GM23338 (cell line): ENCODE results near the gene MIB2. TPM values are rescaled to one million over a fixed set of nuclear protein-coding genes. Genes with fewer than 3 reads are reported as not detected.

Experiments used
- ATAC-seq: fragments of 200-7000 bp; cut with Tn5 transposase; 3 replicates; pipeline ENCODE4 v1.9.1; 2020
- DNase-seq: peaks from one replicate; pipeline ENCODE4 v3.0.0-alpha.2; 2015; ENCODE audit warnings: low spot score
- H2AFZ ChIP-seq: fragments of 200-600 bp; sonication (generic); 2 replicates; pipeline ENCODE4 v1.8.0; 2016; ENCODE audit warnings: antibody characterized with exemption, mild to moderate bottlenecking, moderate library complexity
- H3F3A ChIP-seq: fragments of 200-600 bp; sonication (generic); replicated peaks from 2 replicates; pipeline ENCODE4 v1.8.0; 2017; ENCODE audit warnings: antibody characterized with exemption, mixed run types, low read depth
- H3K27ac ChIP-seq: fragments of 200-600 bp; sonication (generic); 2 replicates; pipeline ENCODE4 v1.6.1; 2016; ENCODE audit warnings: low read depth
- H3K27me3 ChIP-seq: fragments of 200-600 bp; sonication (generic); 2 replicates; pipeline ENCODE4 v1.8.0; 2016; ENCODE audit warnings: mild to moderate bottlenecking, mixed run types, moderate library complexity; ENCODE audit not compliant: insufficient read depth
- H3K36me3 ChIP-seq: fragments of 200-600 bp; sonication (generic); 2 replicates; pipeline ENCODE4 v1.8.0; 2016; ENCODE audit warnings: mild to moderate bottlenecking; ENCODE audit not compliant: insufficient read depth
- H3K4me1 ChIP-seq: fragments of 200-600 bp; sonication (generic); 2 replicates; pipeline ENCODE4 v1.8.0; 2016; ENCODE audit warnings: mild to moderate bottlenecking, moderate library complexity; ENCODE audit not compliant: insufficient read depth
- H3K4me2 ChIP-seq: fragments of 200-600 bp; sonication (generic); 2 replicates; pipeline ENCODE4 v1.7.1; 2017; ENCODE audit warnings: mixed run types
- H3K4me3 ChIP-seq: fragments of 200-600 bp; sonication (generic); 2 replicates; pipeline ENCODE4 v1.6.1; 2016; ENCODE audit warnings: mixed run types
- H3K79me2 ChIP-seq: fragments of 200-600 bp; sonication (generic); replicated peaks from 2 replicates; pipeline ENCODE4 v1.8.0; 2017; ENCODE audit warnings: mild to moderate bottlenecking; ENCODE audit not compliant: insufficient read depth
- H3K9me2 ChIP-seq: fragments of 200-600 bp; sonication (generic); 2 replicates; pipeline ENCODE4 v1.8.0; 2017; ENCODE audit not compliant: insufficient read depth
- H4K20me1 ChIP-seq: fragments of 200-600 bp; sonication (generic); replicated peaks from 2 replicates; pipeline ENCODE4 v1.8.0; 2017; ENCODE audit warnings: mild to moderate bottlenecking; ENCODE audit not compliant: insufficient read depth
- H3K27ac Mint-ChIP-seq: 2 replicates; pipeline ENCODE4 v1.8.0; 2020; ENCODE audit warnings: inconsistent platforms, mild to moderate bottlenecking, moderate library complexity, mixed read lengths
- H3K27me3 Mint-ChIP-seq: 3 replicates; pipeline ENCODE4 v1.8.0; 2022; ENCODE audit warnings: low read depth, mild to moderate bottlenecking, moderate library complexity, mixed read lengths, inconsistent platforms; ENCODE audit not compliant: insufficient read depth, poor library complexity
- H3K36me3 Mint-ChIP-seq: 3 replicates; pipeline ENCODE4 v1.8.0; 2021; ENCODE audit warnings: low read depth, mild to moderate bottlenecking, inconsistent platforms, moderate library complexity, mixed read lengths
- H3K4me1 Mint-ChIP-seq: 3 replicates; pipeline ENCODE4 v1.8.0; 2020; ENCODE audit warnings: mild to moderate bottlenecking, inconsistent platforms, mixed read lengths
- H3K4me3 Mint-ChIP-seq: 3 replicates; pipeline ENCODE4 v1.8.0; 2021; ENCODE audit warnings: moderate library complexity, mild to moderate bottlenecking, inconsistent platforms, mixed read lengths
- H3K9me3 Mint-ChIP-seq: 3 replicates; pipeline ENCODE4 v1.8.0; 2020; ENCODE audit warnings: moderate library complexity, mild to moderate bottlenecking, inconsistent platforms, mixed read lengths
- CTCF ChIP-seq, 2 experiments: fragments of 200-600 bp in 1 of 2; sonication (generic) in 1 of 2; conservative IDR thresholded peaks; 2 replicates each; pipeline versions ENCODE4 v1.5.1 to v1.6.1; 2016 to 2017; ENCODE audit warnings: antibody characterized with exemption in 2 of 2, low read depth in 2 of 2, mild to moderate bottlenecking in 2 of 2, moderate library complexity in 1 of 2
- JUNB ChIP-seq: IDR thresholded peaks from one replicate; pipeline ENCODE4 v1.6.1; 2016; ENCODE audit warnings: antibody characterized with exemption; ENCODE audit not compliant: unreplicated experiment
- NANOG ChIP-seq: IDR thresholded peaks from 2 replicates; pipeline ENCODE4 v1.6.1; 2016; ENCODE audit warnings: antibody characterized with exemption, borderline replicate concordance
- REST ChIP-seq: IDR thresholded peaks from one replicate; pipeline ENCODE4 v1.6.1; 2018; ENCODE audit warnings: antibody characterized with exemption; ENCODE audit not compliant: unreplicated experiment
- polyA plus RNA-seq: library from polyadenylated mRNA; unstranded; fragments of >200 nt; fragmentation: Nextera tagmentation; extraction: Ambion mirVana; gene quantifications from 2 replicates; pipeline ENCODE4 v1.2.1, GENCODE V29; 2016
- total RNA-seq: library from RNA; depleted of rRNA; stranded (reverse); fragments of >200 nt; shearing (Covaris generic); gene quantifications from 2 replicates; pipeline ENCODE4 v1.2.3, GENCODE V29; 2014

Gene MIB2
- total and polyA plus RNA-seq, 2 experiments from 2014 or later: 82.6 to 104 TPM

GRCh38 chr1:1599935-1600860, 15.1 kb upstream of the MIB2 start, which contains the start of gene FNDC10:
Gene FNDC10 (minus strand): TSS chr1:1600135. CDS start chr1:1600015, 120 bp downstream.
- H3K4me1 Mint-ChIP-seq: peaks cover 11% of the 10 kb centered on the region; the same call in 2 of the 3 replicates
- Histone ChIP-seq H2AFZ (peak within 1 kb of the TSS; percentile 87; the same call in 1 of the 2 replicates), H3K27me3 (peaks cover 34% of the 10 kb centered on the region), H3K9me2 (no peaks in the 10 kb centered on the region), H3K79me2 (no peaks in the 10 kb centered on the region), H3K27ac (no peak within 1 kb of the TSS), H3K4me2 (peak within 1 kb of the TSS; percentile 80), H4K20me1 (no peaks in the 10 kb centered on the region), H3K4me3 (peak within 1 kb of the TSS; percentile 64), H3K4me1 (no peaks in the 10 kb centered on the region; the same call in 1 of the 2 replicates), H3K36me3 (no peaks in the 10 kb centered on the region), H3F3A (peaks cover 5% of the 10 kb centered on the region; the same call in 1 of the 2 replicates)
- H3K4me3 Mint-ChIP-seq: peak within 1 kb of the TSS; percentile 78
- peaks cover 48% of the 10 kb centered on the region for H3K27me3 Mint-ChIP-seq
- H3K27ac Mint-ChIP-seq: no peak within 1 kb of the TSS
- ATAC-seq (peak; percentile 33), DNase-seq (peak; percentile 69)
- H3K36me3 Mint-ChIP-seq: no peaks in the 10 kb centered on the region
- TF ChIP-seq NANOG (no peak), REST (peak; percentile 66), CTCF (conservative IDR thresholded peaks at IDR 0.05; ENCODE audit: low read depth in 2 of 2) (no peak)
- no peaks in the 10 kb centered on the region for H3K9me3 Mint-ChIP-seq

GRCh38 chr1:1600861-1601563, 14.3 kb upstream of the MIB2 start:
- peaks cover 34% of the 10 kb centered on the region for H3K27me3 ChIP-seq
- peak overlapping the region; percentile 80 for H3K4me2 ChIP-seq
- H3K27ac Mint-ChIP-seq: no peak overlapping the region
- peak overlapping the region; percentile 64 for H3K4me3 Mint-ChIP-seq
- peak overlapping the region; percentile 86; the same call in 1 of the 2 replicates for H2AFZ ChIP-seq
- no peaks in the 10 kb centered on the region for H3K9me2 ChIP-seq
- peaks cover 5% of the 10 kb centered on the region; the same call in 1 of the 2 replicates for H3F3A ChIP-seq
- no peak for TF ChIP-seq JUNB
- DNase-seq (no peak), ATAC-seq (no peak)
- peaks cover 11% of the 10 kb centered on the region; the same call in 2 of the 3 replicates for H3K4me1 Mint-ChIP-seq
- H3K79me2 ChIP-seq: no peaks in the 10 kb centered on the region
- no peaks in the 10 kb centered on the region for H3K36me3 Mint-ChIP-seq
- H4K20me1 ChIP-seq: no peaks in the 10 kb centered on the region
- H3K36me3 ChIP-seq: no peaks in the 10 kb centered on the region
- peak overlapping the region; percentile 64; the same call in 1 of the 2 replicates for H3K4me3 ChIP-seq
- no peak overlapping the region for H3K27ac ChIP-seq
- peaks cover 48% of the 10 kb centered on the region for H3K27me3 Mint-ChIP-seq
- no peaks in the 10 kb centered on the region; the same call in 1 of the 2 replicates for H3K4me1 ChIP-seq
- H3K9me3 Mint-ChIP-seq: no peaks in the 10 kb centered on the region
